HepG2 (cell line): ENCODE results near the gene ELAVL2. TPM values are rescaled to one million over a fixed set of nuclear protein-coding genes. Genes with fewer than 3 reads are reported as not detected.

Experiments used
- ATAC-seq: fragments of 200-7000 bp; cut with Tn5 transposase; 3 replicates; pipeline ENCODE4 v1.9.1; 2020; ENCODE audit warnings: mild to moderate bottlenecking, moderate library complexity
- BruUV-seq: library from RNA; stranded (reverse); fragments of 400-500 nt; replicated peaks from 2 replicates; lab custom pipeline; 2021; lab: Mats Ljungman, UMichigan
- CTCF ChIA-PET: fragments of 300-600 bp; formaldehyde crosslinking; extraction: SDS; loops from one replicate; lab custom pipeline; 2021; ENCODE audit warnings: low total read pairs, inconsistent platforms, low intra/inter-chr PET ratio; lab: Yijun Ruan, JAX
- POLR2A ChIA-PET: fragments of 350-600 bp; sonication (Branson Sonifier 250); formaldehyde crosslinking; loops from one replicate; lab custom pipeline; 2020; ENCODE audit warnings: antibody characterized with exemption, inconsistent platforms; lab: Yijun Ruan, JAX
- DNase-seq: peaks from one replicate; pipeline ENCODE4 v3.0.0-alpha.2; 2015; ENCODE audit warnings: low spot score
- FAIRE-seq: peaks from 3 replicates; lab custom pipeline; 2011; peaks lifted over from hg19 to GRCh38; lab: Jason Lieb, UNC
- H2AFZ ChIP-seq: one replicate; pipeline ENCODE4 v1.6.1; 2011; ENCODE audit warnings: low read length, inconsistent platforms
- H3K27ac ChIP-seq: fragments of 300-600 bp; 3 replicates; pipeline ENCODE4 v1.8.0; 2011; ENCODE audit warnings: mixed run types, mild to moderate bottlenecking, mixed read lengths, low read length, inconsistent platforms; ENCODE audit not compliant: insufficient read depth; ENCODE audit errors: extremely low read length
- H3K27me3 ChIP-seq, 2 experiments: fragments of 200-600 bp in 1 of 2; 2 replicates in 1 of 2; 3 replicates in 1 of 2; pipeline versions ENCODE4 v1.6.0 to v1.8.0; 2011; ENCODE audit warnings: low read length in 2 of 2, mild to moderate bottlenecking in 2 of 2, moderate library complexity in 2 of 2, inconsistent platforms in 1 of 2; ENCODE audit not compliant: insufficient read depth in 2 of 2, control insufficient read depth in 1 of 2
- H3K36me3 ChIP-seq, 2 experiments: fragments of 200-600 bp in 1 of 2; replicated peaks in 1 of 2; 2 replicates in 1 of 2; 3 replicates in 1 of 2; pipeline versions ENCODE4 v1.5.1 to v1.8.0; 2011; ENCODE audit warnings: low read length in 2 of 2, inconsistent platforms in 1 of 2; ENCODE audit not compliant: insufficient read depth in 2 of 2, control insufficient read depth in 1 of 2
- H3K4me1 ChIP-seq: 2 replicates; pipeline ENCODE4 v1.5.1; 2012; ENCODE audit warnings: low read length, inconsistent platforms; ENCODE audit not compliant: insufficient read depth
- H3K4me2 ChIP-seq: 2 replicates; pipeline ENCODE4 v1.6.0; 2011; ENCODE audit warnings: low read depth, low read length, inconsistent platforms
- H3K4me3 ChIP-seq, 3 experiments: fragments of 200-600 bp in 1 of 3; sonication (generic), shearing (Covaris generic) in 1 of 3; replicated peaks in 1 of 3; 2 replicates each; pipeline ENCODE4 v1.5.1; 2011 to 2016; ENCODE audit warnings: low read length in 3 of 3, inconsistent platforms in 2 of 3, low read depth in 2 of 3, mild to moderate bottlenecking in 2 of 3, control low read depth in 1 of 3, mixed read lengths in 1 of 3; ENCODE audit not compliant: insufficient read depth in 1 of 3
- H3K79me2 ChIP-seq: one replicate; pipeline ENCODE4 v1.6.1; 2011; ENCODE audit warnings: low read length, inconsistent platforms; ENCODE audit not compliant: insufficient read depth
- H3K9ac ChIP-seq: 2 replicates; pipeline ENCODE4 v1.6.0; 2011; ENCODE audit warnings: mild to moderate bottlenecking, low read depth, low read length, inconsistent platforms; ENCODE audit not compliant: insufficient read depth
- H3K9me3 ChIP-seq: 2 replicates; pipeline ENCODE4 v1.5.1; 2012; ENCODE audit warnings: mild to moderate bottlenecking, low read length
- H4K20me1 ChIP-seq: 2 replicates; pipeline ENCODE4 v1.6.0; 2011; ENCODE audit warnings: inconsistent platforms, mild to moderate bottlenecking, low read length, moderate library complexity; ENCODE audit not compliant: insufficient read depth
- BRCA1 ChIP-seq: sonication (generic); formaldehyde crosslinking; IDR thresholded peaks from 2 replicates; pipeline ENCODE4 v1.4.0; 2020; ENCODE audit warnings: missing genetic modification reagents
- CBX5 ChIP-seq: sonication (generic); formaldehyde crosslinking; IDR thresholded peaks from 2 replicates; pipeline ENCODE4 v1.4.0; 2020; ENCODE audit warnings: missing genetic modification reagents, borderline replicate concordance
- FOXJ3 ChIP-seq: sonication (generic); formaldehyde crosslinking; IDR thresholded peaks from 2 replicates; pipeline ENCODE4 v1.4.0; 2020; ENCODE audit warnings: missing genetic modification reagents, mild to moderate bottlenecking, borderline replicate concordance
- GATA4 ChIP-seq: sonication (generic); IDR thresholded peaks from 2 replicates; pipeline ENCODE4 v1.6.1; 2016; ENCODE audit warnings: antibody characterized with exemption, low read depth, borderline replicate concordance
- MEIS2 ChIP-seq: sonication (generic); formaldehyde crosslinking; IDR thresholded peaks from 2 replicates; pipeline ENCODE4 v1.9.0; 2021; ENCODE audit warnings: mild to moderate bottlenecking, missing genetic modification reagents
- NR2F6 ChIP-seq, 2 experiments: IDR thresholded peaks; 2 replicates each; pipeline ENCODE4 v1.6.1; 2016; ENCODE audit warnings: antibody characterized with exemption in 1 of 2, mild to moderate bottlenecking in 1 of 2
- PRPF4 ChIP-seq: fragments of 200-400 bp; formaldehyde crosslinking; IDR thresholded peaks from 2 replicates; pipeline ENCODE4 v1.6.1; 2016; ENCODE audit warnings: low read length, low read depth; ENCODE audit not compliant: poor library complexity, severe bottlenecking
- RELA ChIP-seq: sonication (generic); formaldehyde crosslinking; IDR thresholded peaks from 2 replicates; pipeline ENCODE4 v1.4.0; 2020; ENCODE audit warnings: missing genetic modification reagents
- SMAD1 ChIP-seq: sonication (generic); formaldehyde crosslinking; IDR thresholded peaks from 2 replicates; pipeline ENCODE4 v1.4.0; 2020; ENCODE audit warnings: missing genetic modification reagents, low read depth, mild to moderate bottlenecking, borderline replicate concordance
- TOE1 ChIP-seq: sonication (generic); formaldehyde crosslinking; IDR thresholded peaks from 2 replicates; pipeline ENCODE4 v1.4.0; 2020; ENCODE audit warnings: mild to moderate bottlenecking, missing genetic modification reagents
- ZEB1 ChIP-seq: IDR thresholded peaks from 2 replicates; pipeline ENCODE4 v1.6.1; 2012; ENCODE audit warnings: mild to moderate bottlenecking, low read depth, inconsistent platforms; ENCODE audit not compliant: insufficient replicate concordance
- ZNF260 ChIP-seq: sonication (generic); formaldehyde crosslinking; IDR thresholded peaks from 2 replicates; pipeline ENCODE4 v1.4.0; 2020; ENCODE audit warnings: missing genetic modification reagents, low read depth, mild to moderate bottlenecking, borderline replicate concordance
- ZNF350 ChIP-seq: sonication (generic); formaldehyde crosslinking; IDR thresholded peaks from 2 replicates; pipeline ENCODE4 v1.4.0; 2020; ENCODE audit warnings: mild to moderate bottlenecking, low read depth, missing genetic modification reagents, borderline replicate concordance
- ZNF607 ChIP-seq: sonication (generic); formaldehyde crosslinking; IDR thresholded peaks from 2 replicates; pipeline ENCODE4 v1.5.1; 2020; ENCODE audit warnings: missing genetic modification reagents, mild to moderate bottlenecking, borderline replicate concordance
- ZNF788 ChIP-seq: sonication (generic); formaldehyde crosslinking; IDR thresholded peaks from 2 replicates; pipeline ENCODE4 v1.5.0; 2020; ENCODE audit warnings: mild to moderate bottlenecking, missing genetic modification reagents, borderline replicate concordance
- WGBS: methylation state at CpG from one replicate; pipeline ENCODE4 v1.1.6; 2017; ENCODE audit warnings: low lambda C conversion rate; 5-methylcytosine and 5-hydroxymethylcytosine counted together
- in situ Hi-C: cut with HindIII; loops from 2 replicates; pipeline ENCODE4 v1.10.0; 2017; ENCODE audit warnings: low pct_unique_long_range_greater_than_20kb; ENCODE audit not compliant: extremely low pct_ligation_motif_present
- intact Hi-C: fragments of 100-400 bp; cut with micrococcal nuclease; formaldehyde crosslinking; loops from one replicate; pipeline ENCODE4 v1.10.0; 2022; ENCODE audit not compliant: unreplicated experiment
- polyA plus RNA-seq, 8 experiments: library from polyadenylated mRNA; depleted of rRNA in 3 of 8; stranded (reverse) in 7 of 8; unstranded in 1 of 8; fragments of >200 nt; fragmentation: Illumina TruSeq in 4 of 8; extraction: Trizol in 4 of 8; gene quantifications; 2 replicates each; pipeline versions ENCODE4 v1.2.1 to v1.2.3, GENCODE V29; 2011 to 2016; ENCODE audit warnings: low read depth in 4 of 8, missing spikeins in 1 of 8, mixed read lengths in 1 of 8; ENCODE audit not compliant: insufficient read depth in 1 of 8
- total RNA-seq, 5 experiments: library from RNA; depleted of rRNA; stranded (reverse); fragments of >200 nt; fragmentation: Illumina TruSeq; extraction: Trizol; gene quantifications; 2 replicates each; pipeline ENCODE4 v1.2.3, GENCODE V29; 2016; ENCODE audit warnings: low read depth in 1 of 5

ELAVL2 gene
- total and polyA plus RNA-seq, 2 of the 13 experiments (the other 11 are each of a cell fraction or from before 2014, with no cell fraction given), result not detected

GRCh38 chr9:23731353-23731752, 94.7 kb downstream of the ELAVL2 start:
- FAIRE-seq (no peak), DNase-seq (no peak), ATAC-seq (no peak)
- H3K4me2 ChIP-seq, result no peak overlapping the region
- intact Hi-C loops (no loop called here), in situ Hi-C loops (no loop called here)
- ChIA-PET CTCF (no interaction called here), POLR2A (no interaction called here)
- no peaks in the 10 kb centered on the region for H3K27me3 ChIP-seq
- H3K4me3 ChIP-seq, result no peak overlapping the region
- no peaks in the 10 kb centered on the region for H4K20me1 ChIP-seq
- 13% methylated on average over 3 of the region's 3 CpGs for WGBS
- BruUV-seq, result no TSS peak
- no peak overlapping the region for H3K9ac ChIP-seq
- no peaks in the 10 kb centered on the region for H3K79me2 ChIP-seq
- H3K9me3 ChIP-seq, result no peaks in the 10 kb centered on the region
- no peak overlapping the region for H2AFZ ChIP-seq
- no peaks in the 10 kb centered on the region for H3K4me1 ChIP-seq
- no peaks in the 10 kb centered on the region for H3K36me3 ChIP-seq
- no peak overlapping the region for H3K27ac ChIP-seq
- no peak for TF ChIP-seq ZNF607 (CRISPR knock-in tag)
- no peak for TF ChIP-seq NR2F6 (IDR thresholded peaks at IDR 0.05)
- no peak for TF ChIP-seq NR2F6 (CRISPR knock-in tag; IDR thresholded peaks at IDR 0.05)

- no peak for FAIRE-seq
- no peak overlapping the region for H2AFZ ChIP-seq
- in situ Hi-C loops, result no loop called here
These were observed 95.7 kb downstream of the ELAVL2 start for GRCh38 chr9:23730364-23730763.

More at GRCh38 chr9:23730364-23730763, 95.7 kb downstream of the ELAVL2 start:
- Histone ChIP-seq H3K4me3 (no peak overlapping the region), H3K9me3 (no peaks in the 10 kb centered on the region), H3K9ac (no peak overlapping the region), H3K4me1 (no peaks in the 10 kb centered on the region), H3K36me3 (no peaks in the 10 kb centered on the region), H4K20me1 (no peaks in the 10 kb centered on the region), H3K4me2 (no peak overlapping the region), H3K79me2 (no peaks in the 10 kb centered on the region), H3K27ac (no peak overlapping the region), H3K27me3 (no peaks in the 10 kb centered on the region)
- BruUV-seq, result no TSS peak
- WGBS, result 4% methylated on average over 2 of the region's 2 CpGs
- no peak for TF ChIP-seq ZEB1
- TF ChIP-seq SMAD1 (CRISPR knock-in tag), result no peak
- TF ChIP-seq MEIS2 (CRISPR knock-in tag), result no peak
- TF ChIP-seq TOE1 (CRISPR knock-in tag), result no peak
- TF ChIP-seq RELA (CRISPR knock-in tag), result no peak
- no peak for TF ChIP-seq ZNF788 (CRISPR knock-in tag)
- no peak for TF ChIP-seq ZNF350
- no peak for TF ChIP-seq PRPF4
- no peak for TF ChIP-seq BRCA1 (CRISPR knock-in tag)
- no peak for TF ChIP-seq FOXJ3 (CRISPR knock-in tag)
- TF ChIP-seq GATA4, result no peak
- no peak for TF ChIP-seq CBX5
- no peak for TF ChIP-seq ZNF260 (CRISPR knock-in tag)
- POLR2A ChIA-PET, result no interaction called here
- CTCF ChIA-PET, result no interaction called here
- intact Hi-C loops, result no loop called here
- ATAC-seq (no peak), DNase-seq (no peak)
